LNCaP clone FGC (cell line): ENCODE measurements around the gene PLEKHH2.

Experiments
- DNase-seq: peaks from one replicate; pipeline ENCODE4 v3.0.0-alpha.2; 2011; ENCODE audit warnings: low read depth
- H3K4me3 ChIP-seq: 2 replicates; pipeline ENCODE4 v1.5.1; 2011; ENCODE audit warnings: mild to moderate bottlenecking, low read depth, low read length, control low read depth
- TF ChIP-seq, protein P1 (sequence below): IDR thresholded peaks from 2 replicates; pipeline ENCODE4 v1.5.1; 2012; ENCODE audit warnings: mild to moderate bottlenecking; ENCODE audit not compliant: control insufficient read depth, insufficient read depth; ENCODE audit errors: extremely low read depth

PLEKHH2 gene

DNA sequence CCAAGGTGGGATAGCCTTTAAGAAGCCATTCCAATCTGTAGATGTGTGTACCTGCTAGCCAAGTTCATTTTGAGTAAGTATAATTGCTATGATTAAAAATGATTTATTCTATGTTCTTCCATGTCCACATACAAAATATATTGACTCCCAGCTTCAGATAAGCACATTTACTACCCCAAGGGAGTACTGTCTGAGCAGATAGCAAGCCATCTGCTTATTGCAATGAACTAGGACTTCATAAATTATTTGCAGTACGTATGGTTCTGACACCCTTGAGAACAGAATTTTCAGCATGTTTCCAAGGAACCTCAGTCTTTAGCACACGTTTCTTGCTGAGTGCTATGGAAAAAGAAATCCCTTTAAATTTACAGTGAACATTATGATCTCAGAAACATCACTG lies 173.4 kb downstream of the PLEKHH2 start:
- no peak overlapping the region for H3K4me3 ChIP-seq
- DNase-seq, result no peak
- TF ChIP-seq, protein P1, sequence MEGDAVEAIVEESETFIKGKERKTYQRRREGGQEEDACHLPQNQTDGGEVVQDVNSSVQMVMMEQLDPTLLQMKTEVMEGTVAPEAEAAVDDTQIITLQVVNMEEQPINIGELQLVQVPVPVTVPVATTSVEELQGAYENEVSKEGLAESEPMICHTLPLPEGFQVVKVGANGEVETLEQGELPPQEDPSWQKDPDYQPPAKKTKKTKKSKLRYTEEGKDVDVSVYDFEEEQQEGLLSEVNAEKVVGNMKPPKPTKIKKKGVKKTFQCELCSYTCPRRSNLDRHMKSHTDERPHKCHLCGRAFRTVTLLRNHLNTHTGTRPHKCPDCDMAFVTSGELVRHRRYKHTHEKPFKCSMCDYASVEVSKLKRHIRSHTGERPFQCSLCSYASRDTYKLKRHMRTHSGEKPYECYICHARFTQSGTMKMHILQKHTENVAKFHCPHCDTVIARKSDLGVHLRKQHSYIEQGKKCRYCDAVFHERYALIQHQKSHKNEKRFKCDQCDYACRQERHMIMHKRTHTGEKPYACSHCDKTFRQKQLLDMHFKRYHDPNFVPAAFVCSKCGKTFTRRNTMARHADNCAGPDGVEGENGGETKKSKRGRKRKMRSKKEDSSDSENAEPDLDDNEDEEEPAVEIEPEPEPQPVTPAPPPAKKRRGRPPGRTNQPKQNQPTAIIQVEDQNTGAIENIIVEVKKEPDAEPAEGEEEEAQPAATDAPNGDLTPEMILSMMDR, result no peak

DNA sequence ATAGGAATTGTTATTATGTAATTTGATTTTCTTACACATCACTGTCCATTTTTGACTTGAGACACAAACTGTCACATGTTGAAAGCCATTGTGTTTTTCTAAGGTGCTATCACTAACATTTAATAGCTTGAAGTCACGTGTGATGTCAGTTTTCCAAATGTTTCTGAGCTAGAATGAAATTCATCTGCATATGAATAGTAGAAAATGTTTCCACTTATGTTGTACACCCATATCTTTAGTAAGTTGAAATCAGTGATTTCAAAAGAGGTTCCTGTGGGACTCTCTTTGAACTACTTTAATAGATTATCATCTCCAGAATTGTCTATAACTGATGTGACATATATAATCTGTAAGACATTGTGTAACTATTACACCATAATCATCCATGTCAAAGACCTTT lies 173.8 kb downstream of the PLEKHH2 start:
- no peak overlapping the region for H3K4me3 ChIP-seq
- TF ChIP-seq, protein P1, result no peak
- DNase-seq, result no peak

DNA sequence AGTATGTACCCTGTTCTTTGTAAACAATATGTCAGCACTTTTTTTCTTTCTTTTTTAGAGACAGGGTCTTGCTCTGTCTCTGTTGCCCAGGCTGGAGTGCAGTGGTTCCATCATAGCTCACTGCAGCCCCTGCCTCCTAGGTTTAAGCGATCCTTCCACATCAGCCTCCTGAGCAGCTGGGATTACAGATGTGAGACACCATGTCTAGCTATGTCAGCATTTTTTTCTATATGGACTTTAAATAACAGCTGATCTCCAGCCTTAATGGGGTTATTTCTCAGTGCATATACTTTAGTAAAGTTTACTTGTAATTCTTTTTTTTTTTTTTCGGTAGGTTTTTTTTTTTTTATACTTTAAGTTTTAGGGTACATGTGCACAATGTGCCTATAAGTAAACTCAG lies 174.9 kb downstream of the PLEKHH2 start:
- TF ChIP-seq, protein P1, result no peak
- H3K4me3 ChIP-seq, result no peak overlapping the region
- no peak for DNase-seq

DNA sequence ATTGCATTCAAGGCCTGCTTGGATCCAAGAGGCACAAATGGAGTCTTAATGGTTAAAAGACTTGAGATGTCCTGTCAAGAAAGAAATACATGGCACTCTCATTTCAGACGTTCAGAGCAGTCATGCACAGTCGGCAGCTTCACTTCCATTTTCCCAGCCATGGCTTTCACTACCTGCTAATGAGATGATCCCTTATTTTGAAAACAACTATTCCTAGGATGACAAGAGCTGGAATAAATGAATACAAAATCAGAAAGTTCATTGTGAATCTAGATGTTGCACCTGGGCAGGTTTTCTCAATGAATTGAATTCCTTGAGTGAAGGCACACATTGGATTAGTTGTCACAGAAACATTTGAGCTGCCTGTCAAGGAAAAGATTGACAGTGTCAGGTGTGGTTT lies 175.9 kb downstream of the PLEKHH2 start:
- H3K4me3 ChIP-seq, result no peak overlapping the region
- DNase-seq, result no peak
- TF ChIP-seq, protein P1, result no peak

DNA sequence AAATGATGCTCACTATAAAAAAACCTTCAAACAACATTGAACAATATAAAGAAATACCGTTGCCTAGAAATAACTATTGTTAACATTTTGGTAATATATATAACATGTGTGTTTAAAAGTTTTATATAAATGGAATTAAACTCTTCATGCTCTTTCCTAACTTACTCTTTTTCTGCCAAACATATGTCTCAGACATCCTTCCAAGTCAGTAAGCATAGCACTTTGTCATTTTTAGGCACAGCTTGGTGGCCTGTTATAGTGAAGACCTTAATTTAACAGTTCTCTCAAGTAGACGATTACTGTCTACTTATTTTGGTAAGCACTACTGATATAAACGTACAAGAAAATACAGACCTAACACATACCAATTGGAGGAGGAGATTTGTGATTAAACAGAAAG lies 177.7 kb downstream of the PLEKHH2 start:
- DNase-seq, result no peak
- no peak overlapping the region for H3K4me3 ChIP-seq
- TF ChIP-seq, protein P1, result no peak
